B cell (primary cell): Measurements from ENCODE around the gene ANKLE1.
"Not testable (repeated sequence)": the region's sequence is repeated elsewhere in the genome, so short reads cannot be mapped to it uniquely, and the experiment has no call there.

Experiments
- EZH2 ChIP-seq: IDR thresholded peaks from 2 replicates; pipeline ENCODE4 v1.6.1; 2012; ENCODE audit warnings: borderline replicate concordance, low read depth, mild to moderate bottlenecking, moderate library complexity, low read length; ENCODE audit not compliant: insufficient read depth, poor library complexity, severe bottlenecking
- TF ChIP-seq, protein P1 (sequence below): fragments of 200-600 bp; IDR thresholded peaks from one replicate; pipeline ENCODE4 v1.8.0; 2022; ENCODE audit warnings: antibody characterized with exemption, mild to moderate bottlenecking

- TF ChIP-seq EZH2 = not testable (repeated sequence)
- TF ChIP-seq, protein P1, sequence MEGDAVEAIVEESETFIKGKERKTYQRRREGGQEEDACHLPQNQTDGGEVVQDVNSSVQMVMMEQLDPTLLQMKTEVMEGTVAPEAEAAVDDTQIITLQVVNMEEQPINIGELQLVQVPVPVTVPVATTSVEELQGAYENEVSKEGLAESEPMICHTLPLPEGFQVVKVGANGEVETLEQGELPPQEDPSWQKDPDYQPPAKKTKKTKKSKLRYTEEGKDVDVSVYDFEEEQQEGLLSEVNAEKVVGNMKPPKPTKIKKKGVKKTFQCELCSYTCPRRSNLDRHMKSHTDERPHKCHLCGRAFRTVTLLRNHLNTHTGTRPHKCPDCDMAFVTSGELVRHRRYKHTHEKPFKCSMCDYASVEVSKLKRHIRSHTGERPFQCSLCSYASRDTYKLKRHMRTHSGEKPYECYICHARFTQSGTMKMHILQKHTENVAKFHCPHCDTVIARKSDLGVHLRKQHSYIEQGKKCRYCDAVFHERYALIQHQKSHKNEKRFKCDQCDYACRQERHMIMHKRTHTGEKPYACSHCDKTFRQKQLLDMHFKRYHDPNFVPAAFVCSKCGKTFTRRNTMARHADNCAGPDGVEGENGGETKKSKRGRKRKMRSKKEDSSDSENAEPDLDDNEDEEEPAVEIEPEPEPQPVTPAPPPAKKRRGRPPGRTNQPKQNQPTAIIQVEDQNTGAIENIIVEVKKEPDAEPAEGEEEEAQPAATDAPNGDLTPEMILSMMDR = not testable (repeated sequence)
These were observed 13.8 kb downstream of the ANKLE1 start for GRCh38 chr19:17295551-17295950.
